GM19193 (cell line): Measurements from ENCODE around the gene KRT33A.

Experiments
- POLR2A ChIP-seq: IDR thresholded peaks from 4 replicates; pipeline ENCODE4 v1.6.1; 2011; ENCODE audit not compliant: insufficient read depth, insufficient read length; ENCODE audit errors: extremely low read depth

The KRT33A gene

DNA sequence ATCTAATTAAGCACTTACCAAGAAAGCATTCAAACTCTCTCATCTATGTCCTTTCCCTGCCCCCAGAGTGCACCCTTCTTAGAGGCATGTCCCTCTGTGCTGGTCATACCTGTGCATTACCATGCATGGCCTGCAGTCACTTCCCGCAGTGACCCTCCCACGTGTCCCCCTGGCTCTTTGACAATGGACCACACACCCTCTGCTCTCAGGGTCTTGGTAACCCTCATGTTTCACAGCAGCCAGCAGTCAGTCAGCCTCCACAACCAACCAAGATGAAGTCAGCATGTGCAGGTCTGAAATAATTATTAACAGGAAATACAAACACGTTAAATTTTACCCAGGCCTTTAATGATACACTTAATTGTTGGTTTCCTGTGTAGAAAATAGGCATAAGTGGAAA is 10.1 kb downstream of the KRT33A start:
- no peak for TF ChIP-seq POLR2A

DNA sequence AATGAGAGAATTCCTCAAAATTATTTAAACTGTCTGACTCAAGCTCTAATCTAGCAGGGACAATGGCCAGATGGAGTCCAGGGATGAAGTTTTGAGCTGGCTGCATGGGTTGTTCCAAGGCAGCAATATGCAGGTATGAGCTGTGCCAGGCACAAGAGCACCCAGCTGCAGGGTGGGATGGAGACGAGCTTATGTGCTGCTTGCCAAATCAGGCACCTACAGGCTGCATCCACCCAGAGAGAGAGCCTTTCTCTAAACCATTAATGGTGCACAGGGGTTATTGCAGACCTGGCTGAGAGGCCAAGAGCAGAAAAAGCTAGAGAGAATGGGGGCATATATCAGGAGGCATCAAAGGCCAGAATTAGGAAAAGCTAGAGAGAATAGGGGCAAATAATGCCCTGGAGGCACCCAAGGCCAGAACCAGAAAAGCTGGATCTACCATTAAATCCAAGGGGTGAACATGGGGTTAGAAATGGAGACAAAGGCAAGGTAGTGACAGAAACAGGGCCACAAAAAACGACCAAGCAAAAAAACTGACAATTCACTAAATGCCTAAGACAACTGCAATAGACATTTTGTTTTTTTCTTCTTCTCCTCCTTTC is 11.0 kb downstream of the KRT33A start:
- no peak for TF ChIP-seq POLR2A

DNA sequence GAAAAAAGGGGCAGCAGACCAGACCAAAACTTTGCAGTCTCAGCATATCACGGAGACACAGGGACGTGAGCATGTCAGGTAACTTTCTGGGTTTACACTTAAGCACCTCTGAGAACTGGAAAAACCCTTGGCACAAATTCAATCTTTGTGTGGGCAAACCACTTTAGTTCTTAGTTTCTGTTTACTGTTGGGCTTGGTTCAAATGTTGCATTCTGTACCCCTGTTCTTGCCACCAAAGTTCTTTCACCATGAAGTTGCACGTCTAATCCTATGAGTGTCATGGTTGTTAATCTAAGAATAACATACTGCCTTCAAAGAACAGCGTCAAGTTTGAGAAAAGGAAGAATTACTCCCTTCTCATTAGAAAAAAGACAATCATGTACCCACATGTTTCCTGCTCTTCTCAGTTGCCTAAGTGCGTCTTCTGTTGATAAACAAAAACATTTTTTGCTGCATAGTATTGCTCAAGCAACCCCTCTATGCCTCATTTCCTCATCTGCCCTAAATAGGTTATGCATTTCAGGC is 11.6 kb downstream of the KRT33A start:
- TF ChIP-seq POLR2A, result no peak

DNA sequence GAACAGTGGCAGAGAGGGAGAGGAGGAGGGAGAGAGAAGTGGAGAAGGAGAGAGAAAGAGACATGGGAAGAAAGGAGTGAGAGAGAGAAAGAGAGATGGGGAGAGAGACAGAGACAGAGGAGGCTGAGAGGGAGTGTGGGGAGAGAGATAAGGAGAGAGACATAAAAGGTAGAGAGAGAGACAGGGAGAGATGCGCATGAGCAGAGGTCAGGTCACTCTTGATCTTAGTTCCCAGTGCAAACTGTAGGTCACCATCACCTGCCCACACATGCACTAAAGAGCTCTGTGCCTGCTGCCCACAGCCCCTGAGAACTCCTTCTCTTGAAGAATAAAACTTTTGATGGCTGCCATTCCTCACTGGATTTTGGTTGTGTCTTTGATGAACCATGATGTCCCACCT is 14.9 kb downstream of the KRT33A start:
- TF ChIP-seq POLR2A, result no peak

DNA sequence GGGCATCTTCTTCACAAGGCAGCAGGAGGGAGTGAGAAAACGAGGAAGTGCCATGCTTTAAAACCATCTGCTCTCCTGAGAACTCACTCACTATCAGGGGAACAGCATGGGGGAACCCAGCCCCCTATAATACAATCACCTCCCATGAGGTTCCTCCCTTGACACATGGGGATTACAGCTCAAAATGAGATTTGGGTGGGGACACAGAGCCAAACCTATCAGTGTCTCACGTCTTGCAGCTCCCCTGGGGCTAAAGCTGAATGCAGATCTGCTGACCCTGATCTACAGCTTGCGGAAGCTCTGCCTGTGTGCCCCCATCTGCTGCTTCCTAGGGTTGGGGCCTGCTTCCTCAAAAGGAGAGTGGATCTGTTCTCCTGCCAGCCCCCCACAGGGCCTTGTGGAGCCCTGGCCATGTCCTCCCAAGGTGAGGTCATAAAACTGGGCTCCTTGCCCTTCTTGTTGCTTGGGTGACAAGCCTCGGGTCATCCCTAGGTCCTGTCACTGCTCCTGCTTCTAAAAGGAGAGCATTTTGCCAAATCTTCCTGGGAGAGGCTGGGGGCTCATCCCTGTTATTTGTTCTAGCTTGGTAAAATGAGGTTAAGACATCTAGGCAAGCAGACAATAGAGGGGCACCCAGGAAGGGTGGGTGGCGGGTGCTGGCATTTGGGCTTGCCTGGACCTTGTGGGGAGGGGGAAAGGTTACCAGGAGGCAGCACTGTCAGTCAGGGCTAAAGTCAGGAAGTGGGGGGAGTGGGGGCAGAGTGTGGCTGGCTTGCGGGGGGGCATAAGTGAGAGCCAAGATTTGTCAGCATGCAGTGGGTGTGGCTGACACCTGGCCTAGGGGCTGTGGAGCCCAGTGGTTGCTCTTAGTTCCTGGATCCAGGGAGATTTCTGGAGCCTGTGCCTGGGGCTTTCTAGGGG is 16.0 kb downstream of the KRT33A start:
- no peak for TF ChIP-seq POLR2A

DNA sequence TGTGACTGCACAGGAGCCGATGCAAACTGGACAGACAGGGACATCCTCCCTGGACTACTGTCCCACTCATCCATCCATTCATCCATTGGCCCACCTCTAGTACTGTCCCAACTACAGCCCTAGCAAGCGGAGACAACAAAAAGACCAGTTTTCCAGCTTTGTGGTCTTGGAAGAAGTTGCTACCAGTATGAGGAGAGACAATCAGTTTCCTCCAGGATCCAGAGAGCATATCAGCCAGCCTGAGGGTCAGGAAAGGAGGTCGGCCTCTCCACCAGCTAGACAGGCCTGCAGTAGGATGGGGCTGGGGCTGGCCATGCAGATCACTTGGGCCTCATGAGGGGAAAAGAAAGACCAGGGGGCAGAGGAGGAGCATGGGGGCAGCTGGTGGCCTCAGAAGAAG is 16.8 kb downstream of the KRT33A start:
- TF ChIP-seq POLR2A, result no peak

DNA sequence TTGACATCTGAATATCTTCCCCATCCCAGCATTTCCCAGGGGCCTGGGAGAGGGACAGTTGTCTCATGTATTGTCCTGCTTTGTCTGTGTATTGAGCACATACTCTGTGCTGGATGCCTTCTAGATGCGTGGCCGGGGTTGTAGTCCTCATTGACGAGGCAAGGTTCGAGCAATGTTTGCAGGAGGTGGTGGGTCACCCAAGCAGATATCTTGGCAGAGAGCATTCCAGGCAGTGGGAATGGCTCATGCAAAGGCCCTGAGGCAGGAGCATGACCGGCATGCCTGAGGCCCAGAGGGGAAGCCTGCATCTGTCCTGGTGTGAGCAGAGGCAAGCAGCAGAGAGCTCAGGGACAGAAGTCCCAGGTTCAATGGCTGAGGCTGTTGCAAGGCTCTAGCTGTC is 17.5 kb downstream of the KRT33A start:
- no peak for TF ChIP-seq POLR2A

DNA sequence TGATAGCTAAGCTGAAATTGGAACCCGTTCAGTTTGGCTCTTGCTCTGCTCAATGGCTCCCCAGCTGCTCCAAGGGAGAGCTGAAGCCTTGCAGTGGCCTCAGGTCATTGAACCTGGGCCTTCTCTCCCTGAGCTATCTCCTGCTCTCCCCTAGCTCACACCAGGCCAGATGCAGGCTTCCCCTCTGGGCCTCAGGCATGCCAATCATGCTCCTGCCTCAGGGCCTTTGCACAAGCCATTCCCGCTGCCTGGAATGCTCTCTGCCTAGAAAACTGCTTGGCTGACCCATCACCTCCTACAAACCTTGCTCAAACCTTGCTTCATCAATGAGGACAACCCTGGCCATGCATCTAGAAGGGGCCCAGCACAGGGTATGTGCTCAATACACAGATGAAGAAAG is 18.4 kb downstream of the KRT33A start:
- TF ChIP-seq POLR2A, result no peak

DNA sequence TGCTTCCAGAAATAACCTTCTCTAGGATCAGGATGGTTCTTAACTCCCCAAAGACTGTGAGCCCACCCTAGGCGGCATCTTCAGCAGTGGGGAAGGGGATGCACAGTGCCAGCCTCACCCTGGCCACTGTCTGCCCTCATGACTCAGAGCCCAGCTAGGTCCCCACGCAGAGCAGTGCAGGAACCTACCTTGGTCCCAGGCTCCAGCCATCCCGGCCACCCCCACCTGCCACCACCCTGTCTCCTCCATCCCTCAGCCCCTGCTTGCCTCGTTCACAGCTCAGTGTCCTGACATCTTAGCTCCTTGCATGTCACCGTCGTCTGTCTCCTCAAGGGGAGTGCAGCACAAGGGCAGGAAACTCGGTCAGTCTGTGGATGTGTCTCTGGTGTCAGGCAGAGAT is 19.0 kb downstream of the KRT33A start:
- no peak for TF ChIP-seq POLR2A

DNA sequence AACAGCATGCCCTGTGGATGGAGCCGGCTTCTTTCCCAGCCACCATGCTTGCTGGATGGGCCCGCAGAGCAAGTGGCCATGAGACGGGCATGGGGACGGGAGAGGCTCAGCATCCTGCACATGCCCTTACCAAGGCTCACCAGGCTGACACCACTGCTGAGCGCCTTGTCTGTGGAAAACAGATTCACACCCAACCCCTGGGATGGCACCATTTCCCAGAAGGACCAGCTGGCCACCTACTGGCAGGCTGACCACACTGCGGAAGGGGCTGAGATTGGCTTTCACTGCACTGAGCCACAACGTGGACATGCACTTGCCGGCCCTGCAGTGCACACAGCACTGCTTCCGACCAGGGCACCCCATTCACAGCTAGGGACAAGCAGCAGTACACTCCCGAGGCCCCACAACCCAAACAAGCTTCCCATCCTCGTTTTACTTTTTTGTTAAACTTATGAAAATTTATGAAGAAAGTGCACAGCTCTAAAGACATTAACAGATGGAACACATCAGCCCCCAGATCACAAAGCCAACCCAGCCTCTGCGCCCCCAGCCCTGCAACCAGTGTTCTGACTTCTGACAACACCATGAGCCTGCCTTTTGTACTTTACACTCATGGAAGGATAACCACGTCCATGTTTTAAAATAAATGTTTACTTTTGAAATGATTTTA is 21.2 kb downstream of the KRT33A start:
- TF ChIP-seq POLR2A, result no peak

DNA sequence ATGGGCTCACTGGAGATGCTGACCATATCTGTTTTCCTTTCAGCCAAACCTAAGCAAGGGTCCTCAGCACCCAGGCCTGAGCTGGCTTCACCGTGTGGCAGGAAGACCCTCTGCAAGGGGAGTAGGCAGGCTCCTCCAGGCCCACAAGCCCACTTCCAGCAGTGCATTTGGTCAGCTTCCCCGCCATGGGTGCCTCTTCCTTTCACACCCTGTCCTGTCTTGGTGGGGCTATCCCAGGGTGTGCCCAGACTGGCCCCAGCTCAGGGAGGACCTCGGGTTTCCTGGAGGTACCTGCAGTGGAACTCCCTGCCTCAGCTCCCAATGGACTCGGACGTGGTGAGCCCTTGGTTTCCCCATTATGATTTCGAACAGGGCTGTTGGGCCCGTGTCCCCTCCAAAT is 22.4 kb downstream of the KRT33A start:
- TF ChIP-seq POLR2A, result no peak

DNA sequence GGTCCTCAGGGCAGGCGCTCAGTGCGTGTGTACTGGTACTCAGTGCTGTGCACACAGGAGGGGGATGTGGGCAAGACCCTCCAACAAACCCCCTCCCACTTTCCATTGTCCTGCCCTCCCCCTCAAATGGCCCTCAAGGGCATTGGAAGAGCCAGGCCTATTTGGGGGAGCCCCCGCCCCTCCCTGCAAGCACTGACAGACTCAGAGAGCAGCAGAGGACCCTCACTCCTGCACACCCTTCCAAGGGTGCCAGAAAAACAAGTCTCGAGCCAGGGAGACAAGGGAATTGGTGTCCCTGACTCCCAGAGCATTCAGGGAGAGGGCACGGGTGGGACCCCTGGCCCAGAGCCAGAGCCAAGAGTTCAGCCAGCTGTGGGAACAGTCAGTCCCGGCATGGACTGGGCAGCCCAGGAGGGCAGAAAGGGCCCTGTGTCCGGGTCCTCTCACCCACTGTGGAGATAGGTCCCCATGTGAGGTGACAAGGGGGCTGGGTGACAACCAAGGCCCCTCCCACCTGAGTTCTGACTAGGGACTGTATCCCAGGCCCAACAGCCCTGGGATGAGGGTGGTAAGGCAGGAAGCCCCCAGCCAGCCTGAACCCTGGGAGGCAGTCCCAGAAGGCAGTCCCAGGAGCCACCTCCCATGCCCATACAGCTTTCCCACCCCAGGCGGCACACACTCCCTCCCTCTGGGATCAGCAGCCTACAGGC is 23.1 kb downstream of the KRT33A start:
- no peak for TF ChIP-seq POLR2A

DNA sequence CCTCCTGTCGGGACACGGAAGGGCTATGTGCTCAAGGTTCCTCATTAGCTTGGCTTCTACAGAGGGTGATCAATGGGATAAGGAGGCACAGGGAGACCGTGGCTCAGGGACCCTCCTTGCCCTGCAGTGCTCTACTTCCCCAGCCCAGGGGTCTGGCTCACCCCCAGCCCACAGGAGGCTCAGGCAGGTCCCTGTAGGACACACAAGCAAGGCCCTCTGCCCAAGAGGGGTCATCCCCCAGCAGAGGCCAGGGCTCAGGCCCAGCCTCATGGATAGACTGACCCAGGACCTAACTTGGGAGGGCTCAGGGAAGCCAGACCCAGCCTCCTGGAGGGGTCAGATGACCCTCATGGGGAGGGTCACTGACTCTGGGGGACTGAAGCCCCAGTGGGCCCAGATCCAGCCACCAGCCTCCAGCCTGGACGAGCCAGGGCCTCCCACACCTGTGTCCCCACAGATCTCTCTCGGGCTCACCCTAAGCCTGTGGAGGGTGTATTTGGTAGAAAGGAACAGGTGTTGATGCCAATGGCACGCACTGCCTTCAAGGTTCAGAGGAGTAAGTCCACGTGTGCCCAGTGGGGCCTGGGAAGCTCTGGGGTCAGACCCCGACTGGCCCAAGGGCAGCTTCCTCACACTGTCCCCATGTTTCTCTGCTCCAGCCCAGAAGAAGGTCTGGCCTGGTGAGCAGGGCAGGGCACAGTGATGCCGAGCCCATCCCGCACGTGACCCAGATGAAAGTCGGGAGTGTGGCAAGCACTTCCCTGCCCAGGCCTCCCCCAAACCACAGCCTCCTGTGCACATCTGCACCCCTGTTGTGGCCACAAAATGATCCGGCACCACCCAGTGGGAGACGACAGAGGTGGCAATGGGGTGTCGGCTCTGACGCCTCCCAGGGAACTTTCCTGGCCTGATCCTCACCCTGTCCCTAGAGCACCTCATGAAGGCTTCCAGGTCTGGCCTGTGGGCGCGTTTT is 24.2 kb downstream of the KRT33A start:
- no peak for TF ChIP-seq POLR2A

DNA sequence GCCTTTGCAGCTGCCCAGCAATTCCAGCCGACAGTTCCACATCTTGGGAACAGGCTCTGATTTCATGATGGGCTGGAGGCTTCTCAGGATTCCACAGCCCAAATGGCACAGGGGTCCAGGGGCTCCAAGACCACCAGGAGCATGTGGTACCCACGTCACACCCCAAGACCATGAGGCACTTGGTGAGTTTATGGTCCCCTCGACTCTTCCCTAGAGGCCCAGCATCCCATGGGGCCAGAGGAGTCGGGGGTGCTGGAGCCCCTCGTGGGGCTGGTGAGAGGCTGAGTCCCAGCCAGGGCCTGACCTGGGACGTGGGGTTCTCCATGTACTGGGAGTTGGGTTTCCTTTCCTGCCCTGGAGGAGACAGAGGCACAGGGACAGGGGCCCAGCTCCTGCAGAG is 25.0 kb downstream of the KRT33A start:
- no peak for TF ChIP-seq POLR2A

DNA sequence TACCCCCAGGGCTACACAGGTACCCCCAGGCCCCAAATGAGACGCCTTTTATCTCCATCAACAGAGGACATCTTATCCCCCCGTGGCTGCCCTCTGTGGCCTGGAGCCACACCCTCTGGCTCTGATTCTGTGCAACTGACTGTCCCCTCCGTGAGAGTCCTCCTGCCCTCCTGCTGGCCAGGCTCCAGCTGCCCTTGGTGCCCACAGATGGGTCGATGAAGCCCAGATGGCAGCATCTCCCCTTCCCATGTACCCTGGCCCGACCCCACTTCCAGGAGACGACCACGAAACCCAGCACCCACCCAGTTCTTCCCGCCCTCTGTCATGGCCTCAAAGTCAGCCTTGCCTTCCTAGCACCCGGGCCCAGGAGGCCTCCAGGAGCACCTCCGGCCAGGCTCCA is 25.5 kb downstream of the KRT33A start:
- TF ChIP-seq POLR2A, result no peak
